ENCODE results near the gene NCOA1.
"Not testable (repeated sequence)": the region's sequence is repeated elsewhere in the genome, so short reads cannot be mapped to it uniquely, and the experiment has no call there.

Gene NCOA1

DNA sequence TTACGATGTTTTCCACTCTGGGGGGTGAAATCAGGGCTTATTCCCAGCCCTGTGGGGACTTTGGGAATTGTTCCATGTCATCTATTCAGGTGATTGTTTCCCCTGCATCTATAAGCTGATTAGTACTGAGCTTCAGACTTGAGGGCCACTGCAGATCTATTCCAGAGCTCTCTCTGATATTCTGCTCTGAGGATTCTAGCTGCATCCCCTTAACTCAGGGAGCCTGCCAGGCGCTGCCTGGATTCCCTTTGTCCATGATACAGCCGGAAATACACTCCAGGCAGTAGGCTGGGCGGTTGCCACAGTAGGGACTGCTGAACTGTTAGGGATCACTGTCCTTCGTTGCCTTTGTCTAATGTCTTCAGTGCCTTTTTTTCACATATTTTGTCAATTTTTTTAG is 270.8 kb downstream of the NCOA1 start:
- DNase-seq, result no peak

- no peak for DNase-seq
These were observed 271.5 kb downstream of the NCOA1 start for GRCh38 chr2:24762518-24762917.

- DNase-seq, result no peak
These were observed 272.8 kb downstream of the NCOA1 start for GRCh38 chr2:24763843-24764242.

- no peak for DNase-seq
These were observed 275.6 kb downstream of the NCOA1 start for GRCh38 chr2:24766609-24767008.

- no peak for DNase-seq
These were observed 277.0 kb downstream of the NCOA1 start for GRCh38 chr2:24768013-24768412.

- DNase-seq, result no peak
These were observed 277.5 kb downstream of the NCOA1 start for GRCh38 chr2:24768601-24769000.

GRCh38 chr2:24771061-24771460 is 280.0 kb downstream of the NCOA1 start:
- no peak for DNase-seq

DNA sequence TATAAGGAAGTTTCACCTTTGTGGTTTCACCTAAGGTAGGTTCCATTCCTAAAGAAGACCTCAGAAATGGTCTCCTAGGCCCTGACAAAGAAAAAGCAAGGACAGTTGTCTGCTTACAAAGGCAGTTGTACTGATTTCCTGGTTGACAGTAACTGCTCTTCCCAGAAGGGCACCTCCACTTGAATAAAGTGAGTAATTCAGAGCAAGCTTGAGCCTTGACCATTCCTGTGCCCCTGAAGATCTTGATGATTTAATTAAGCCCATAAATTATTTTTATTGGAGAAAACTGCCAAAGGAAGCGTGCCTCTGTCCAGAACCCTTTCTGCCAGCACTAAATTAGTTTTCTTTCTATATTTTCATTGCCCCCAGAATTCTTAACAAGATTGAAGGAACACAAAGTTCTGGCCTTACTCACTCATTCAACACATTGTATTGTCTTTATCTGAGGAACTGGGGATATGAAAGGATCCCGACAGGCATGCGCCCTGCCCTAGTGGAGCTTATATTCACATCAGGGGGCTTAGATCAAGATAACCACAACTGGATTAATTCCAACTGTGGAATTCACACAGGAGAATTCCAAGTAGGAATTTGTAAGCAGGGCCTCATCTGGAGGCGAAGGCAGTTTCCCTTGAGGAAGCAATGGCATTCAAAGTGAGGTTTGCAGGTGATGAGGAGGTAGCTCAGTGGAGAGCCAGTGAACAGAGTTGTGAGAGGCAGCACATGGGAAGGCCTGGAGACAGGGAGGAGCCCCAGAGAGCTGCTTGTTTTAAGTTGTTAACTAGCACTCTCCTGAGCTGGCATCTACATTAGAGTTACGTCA is 280.9 kb downstream of the NCOA1 start:
- no peak for DNase-seq

DNA sequence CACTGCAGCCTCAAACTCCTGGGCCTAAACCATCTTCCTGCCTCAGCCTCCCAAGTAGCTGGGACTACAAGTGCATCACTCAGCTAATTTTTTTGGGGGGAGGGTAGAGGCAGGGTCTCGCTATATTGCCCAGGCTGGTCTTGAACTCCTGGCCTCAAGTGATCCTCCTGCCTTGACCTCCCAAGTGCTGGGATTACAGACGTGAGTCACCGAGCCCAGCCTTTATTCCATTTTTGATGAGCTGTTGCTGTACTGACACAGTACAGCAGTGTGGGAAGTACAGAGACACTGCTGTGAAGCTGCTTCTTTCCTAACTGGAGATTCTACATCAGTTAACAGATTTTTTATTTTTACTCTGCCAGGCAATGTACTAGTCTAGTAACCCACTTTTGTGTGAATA is 283.3 kb downstream of the NCOA1 start:
- DNase-seq, result no peak

GRCh38 chr2:24779116-24779515 is 288.1 kb downstream of the NCOA1 start:
- no peak for DNase-seq

GRCh38 chr2:24783641-24784040 is 292.6 kb downstream of the NCOA1 start:
- DNase-seq, result no peak

- peak; percentile 42 for DNase-seq
These were observed 294.7 kb downstream of the NCOA1 start for GRCh38 chr2:24785671-24786321.

DNA sequence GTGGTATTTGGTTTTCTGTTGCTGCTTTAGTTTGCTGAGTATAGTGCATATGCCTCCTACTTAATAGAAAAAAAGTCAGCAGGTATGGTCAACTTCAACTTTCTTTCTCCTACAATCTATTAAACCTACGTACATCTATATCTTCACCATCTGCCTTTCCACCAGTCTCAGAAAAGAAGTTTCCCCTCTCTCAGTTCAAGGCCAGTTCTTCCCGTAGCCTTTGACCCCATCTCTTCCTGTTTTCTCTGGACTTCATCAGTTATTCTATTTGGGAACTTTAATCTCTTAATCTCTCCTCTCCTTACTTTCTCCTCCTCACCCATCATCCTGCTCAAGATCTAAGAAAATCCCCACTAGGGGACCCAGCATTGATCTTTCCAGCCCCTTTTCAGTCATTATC is 296.5 kb downstream of the NCOA1 start:
- no peak for DNase-seq

- DNase-seq, result no peak
These were observed 297.8 kb downstream of the NCOA1 start for GRCh38 chr2:24788816-24789215.

DNA sequence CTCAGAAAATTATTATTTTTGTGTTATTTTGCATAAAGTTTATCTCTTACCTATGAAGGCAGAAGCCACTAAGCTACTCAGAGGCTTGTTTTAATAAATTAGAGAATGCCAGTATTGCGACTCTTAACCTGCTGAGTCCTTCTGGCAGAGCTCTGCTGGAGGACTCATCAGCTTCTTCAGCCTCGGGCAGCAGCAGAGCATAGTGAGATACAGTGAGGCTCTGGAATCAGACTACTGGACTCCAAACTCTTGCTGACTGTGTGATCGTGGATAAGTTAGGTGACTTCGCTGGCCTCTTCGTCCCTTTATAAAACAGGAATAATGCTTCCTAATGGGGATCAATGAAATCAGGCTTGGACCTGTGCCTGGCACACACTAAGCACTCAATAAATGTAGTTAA is 300.4 kb downstream of the NCOA1 start:
- DNase-seq, result no peak

- no peak for DNase-seq
These were observed 301.5 kb downstream of the NCOA1 start for GRCh38 chr2:24792542-24792873.

DNA sequence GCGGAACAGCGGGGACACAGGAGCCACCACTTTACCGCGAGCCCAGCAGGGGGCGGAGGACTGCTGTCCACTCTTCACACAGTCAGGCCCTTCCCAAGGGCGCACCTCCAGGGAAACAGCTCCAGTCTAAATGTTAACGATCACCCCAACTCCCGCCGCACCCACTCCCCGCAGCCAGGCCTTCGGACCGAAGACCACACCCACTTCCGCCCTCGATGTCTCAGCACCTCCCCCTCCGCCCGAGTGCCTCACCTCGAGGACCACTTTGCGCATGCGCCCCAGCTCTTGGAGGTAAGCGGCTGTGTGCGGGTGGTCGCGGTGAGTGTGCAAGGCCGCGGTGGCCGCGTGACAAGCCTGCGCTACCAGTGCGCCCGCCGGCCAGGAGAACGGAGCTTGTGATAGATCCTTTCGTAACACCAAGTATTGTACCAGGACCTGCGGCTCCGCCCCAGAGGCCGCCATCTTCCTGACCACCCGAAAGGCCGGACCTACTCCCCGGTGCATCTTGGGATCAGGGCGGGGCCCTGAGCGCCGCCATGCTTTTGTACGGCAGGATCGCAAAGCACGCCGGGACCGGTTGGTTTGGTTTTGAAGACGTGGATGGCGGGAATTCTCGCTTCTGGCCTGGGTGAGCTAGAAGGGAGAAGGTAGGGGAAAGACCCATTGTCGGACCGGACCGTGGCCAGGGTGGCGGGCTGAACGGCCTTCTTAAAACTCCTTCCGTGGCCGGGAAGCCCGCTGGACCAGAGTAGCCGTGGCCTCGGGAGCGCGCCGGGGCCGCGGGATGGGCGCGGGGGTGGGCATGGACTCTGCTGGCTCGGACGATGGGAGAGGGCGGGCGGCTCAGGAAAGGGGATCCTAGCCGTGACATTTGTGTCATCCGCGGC is 302.1 kb downstream of the NCOA1 start, which contains the start of the genes CENPO and PTRHD1:
Gene CENPO (plus strand): TSS at position 552 of the 887 bp plus-strand sequence. CDS start 495 bp downstream, outside the sequence.
Gene PTRHD1 (minus strand): TSS at position 518 of the 887 bp plus-strand sequence. CDS start 14 bp downstream, at position 504.
- peak; percentile 94 for DNase-seq

- no peak for DNase-seq
These were observed 302.8 kb downstream of the NCOA1 start for GRCh38 chr2:24793761-24794435.

- no peak for DNase-seq
These were observed 306.6 kb downstream of the NCOA1 start for GRCh38 chr2:24797644-24798043.

GRCh38 chr2:24800487-24800886 is 309.4 kb downstream of the NCOA1 start:
- DNase-seq, result not testable (repeated sequence)

DNA sequence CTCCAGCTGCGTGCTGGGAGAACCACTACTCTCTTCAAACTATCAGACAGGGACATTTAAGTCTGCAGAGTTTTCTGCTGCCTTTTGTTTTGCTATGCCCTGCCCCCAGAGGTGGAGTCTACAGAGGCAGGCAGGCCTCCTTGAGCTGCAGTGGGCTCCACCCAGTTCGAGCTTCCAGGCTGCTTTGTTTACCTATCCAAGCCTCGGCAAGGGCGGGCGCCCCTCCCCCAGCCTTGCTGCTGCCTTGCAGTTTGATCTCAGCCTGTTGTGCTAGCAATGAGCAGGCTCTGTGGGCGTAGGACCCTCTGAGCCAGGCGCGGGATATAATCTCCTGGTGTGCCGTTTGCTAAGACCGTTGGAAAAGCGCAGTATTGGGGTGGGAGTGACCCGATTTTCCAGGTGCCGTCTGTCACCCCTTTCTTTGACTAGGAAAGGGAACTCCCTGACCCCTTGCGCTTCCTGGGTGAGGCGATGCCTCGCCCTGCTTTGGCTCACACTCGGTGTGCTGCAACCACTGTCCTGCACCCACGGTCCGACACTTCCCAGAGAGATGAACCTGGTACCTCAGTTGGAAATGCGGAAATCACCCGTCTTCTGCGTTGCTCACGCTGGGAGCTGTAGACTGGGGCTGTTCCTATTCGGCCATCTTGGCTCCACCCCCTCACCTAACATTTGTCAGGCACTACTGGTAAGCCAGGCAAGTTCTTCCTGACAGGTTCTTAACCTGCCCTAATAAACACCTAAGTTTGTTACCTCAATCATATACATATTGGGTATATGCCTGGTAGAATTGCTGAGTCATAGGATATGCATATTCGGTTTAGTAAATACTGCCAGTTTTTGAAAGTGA is 315.0 kb downstream of the NCOA1 start:
- DNase-seq, result not testable (repeated sequence)

- DNase-seq, result no peak
These were observed 315.6 kb downstream of the NCOA1 start for GRCh38 chr2:24806661-24807036.

Data from GDM1 (cell line).